Keratinocyte (primary cell): ENCODE results near the gene TBC1D3B. TPM values are rescaled to one million over a fixed set of nuclear protein-coding genes. Genes with fewer than 3 reads are reported as not detected.
"Not testable (repeated sequence)": the region's sequence is repeated elsewhere in the genome, so short reads cannot be mapped to it uniquely, and the experiment has no call there.

ENCODE experiments used
- DNase-seq: peaks from one replicate; pipeline ENCODE4 v3.0.0-alpha.2; 2011; ENCODE audit warnings: low read depth, missing footprints, low spot score
- FAIRE-seq: peaks from 2 replicates; lab custom pipeline; 2011; peaks lifted over from hg19 to GRCh38; lab: Jason Lieb, UNC
- H2AFZ ChIP-seq: 2 replicates; pipeline ENCODE4 v1.6.0; 2012; ENCODE audit warnings: low read length, control low read depth, inconsistent platforms; ENCODE audit not compliant: control insufficient read depth
- H3K27ac ChIP-seq: 2 replicates; pipeline ENCODE4 v1.5.1; 2011; ENCODE audit warnings: low read length; ENCODE audit not compliant: control insufficient read depth, insufficient read depth
- H3K27me3 ChIP-seq: 3 replicates; pipeline ENCODE4 v1.6.0; 2011; ENCODE audit warnings: low read length; ENCODE audit not compliant: control insufficient read depth, insufficient read depth; ENCODE audit errors: extremely low read depth
- H3K36me3 ChIP-seq, 2 experiments: 2 replicates in 1 of 2; 3 replicates in 1 of 2; pipeline ENCODE4 v1.5.1; 2011; ENCODE audit warnings: low read length in 2 of 2, mild to moderate bottlenecking in 1 of 2; ENCODE audit not compliant: control insufficient read depth in 2 of 2, insufficient read depth in 2 of 2; ENCODE audit errors: extremely low read depth in 1 of 2
- H3K4me1 ChIP-seq: 3 replicates; pipeline ENCODE4 v1.5.1; 2011; ENCODE audit warnings: low read length; ENCODE audit not compliant: control insufficient read depth, insufficient read depth; ENCODE audit errors: extremely low read depth
- H3K4me2 ChIP-seq: 3 replicates; pipeline ENCODE4 v1.6.0; 2011; ENCODE audit warnings: low read depth, low read length; ENCODE audit not compliant: control insufficient read depth, insufficient read depth; ENCODE audit errors: extremely low read depth
- H3K4me3 ChIP-seq, 3 experiments: fragments of 200-600 bp in 1 of 3; sonication (generic) in 1 of 3; 2 replicates in 2 of 3; 3 replicates in 1 of 3; pipeline ENCODE4 v1.5.1; 2011 to 2016; ENCODE audit warnings: low read length in 3 of 3, mild to moderate bottlenecking in 3 of 3, control low read depth in 2 of 3, inconsistent platforms in 1 of 3, low read depth in 1 of 3, mixed read lengths in 1 of 3, mixed run types in 1 of 3, moderate library complexity in 1 of 3; ENCODE audit not compliant: control insufficient read depth in 2 of 3, insufficient read depth in 2 of 3; ENCODE audit errors: extremely low read depth in 1 of 3
- H3K79me2 ChIP-seq: 2 replicates; pipeline ENCODE4 v1.6.0; 2012; ENCODE audit warnings: low read length; ENCODE audit not compliant: control insufficient read depth, insufficient read depth
- H3K9ac ChIP-seq: 3 replicates; pipeline ENCODE4 v1.6.0; 2011; ENCODE audit warnings: low read length; ENCODE audit not compliant: control insufficient read depth, insufficient read depth; ENCODE audit errors: extremely low read depth
- H3K9me1 ChIP-seq: 3 replicates; pipeline ENCODE4 v1.6.0; 2011; ENCODE audit warnings: low read length; ENCODE audit not compliant: control insufficient read depth, insufficient read depth; ENCODE audit errors: extremely low read depth
- H3K9me3 ChIP-seq: 2 replicates; pipeline ENCODE4 v1.5.1; 2012; ENCODE audit warnings: low read depth, low read length; ENCODE audit not compliant: control insufficient read depth
- H4K20me1 ChIP-seq: 3 replicates; pipeline ENCODE4 v1.6.0; 2011; ENCODE audit warnings: low read length; ENCODE audit not compliant: control insufficient read depth, insufficient read depth; ENCODE audit errors: extremely low read depth
- dilution Hi-C: fragments of 300-500 bp; cut with MboI; formaldehyde crosslinking; loops from one replicate; pipeline ENCODE4 v1.7.0; 2020; ENCODE audit warnings: low sequenced_read_pairs; ENCODE audit not compliant: extremely low pct_ligation_motif_present
- polyA minus RNA-seq, 3 experiments: library from RNA; depleted of rRNA, polyadenylated mRNA; stranded (reverse); fragments of >200 nt; gene quantifications; 1 replicate in 1 of 3; 2 replicates in 1 of 3; 3 replicates in 1 of 3; pipeline ENCODE4 v1.2.3, GENCODE V29; 2011
- polyA plus RNA-seq, 5 experiments: library from polyadenylated mRNA; depleted of rRNA in 3 of 5; stranded (reverse) in 3 of 5; stranded (forward) in 1 of 5; unstranded in 1 of 5; fragments of >200 nt; gene quantifications; 1 replicate in 1 of 5; 2 replicates in 3 of 5; 3 replicates in 1 of 5; pipeline versions ENCODE4 v1.2.1 to v1.2.3, GENCODE V29; 2011 to 2012; ENCODE audit warnings: missing spikeins in 2 of 5, low read depth in 1 of 5, low replicate concordance in 1 of 5

TBC1D3B gene
- 0.71 to 2.0 TPM (median 0.71 TPM) in 3 replicates for polyA plus RNA-seq
- 3.1 TPM for polyA plus RNA-seq (2011; ENCODE audit: low read depth)
- polyA plus RNA-seq (2011; cell fraction: cytosol; rRNA removed) = 0.42 TPM in 1 of 2 replicates, not detected in the other
- 6.3 and 7.0 TPM in 2 replicates for polyA plus RNA-seq (2011; cell fraction: nucleus; rRNA removed)
- polyA plus RNA-seq (2012; ENCODE audit: low replicate concordance) = 1.2 and 2.2 TPM in 2 replicates
- polyA minus RNA-seq = 1.2 TPM in 1 of 3 replicates, not detected in the others
- not detected for polyA minus RNA-seq (2011; cell fraction: cytosol; rRNA and poly(A)+ RNA removed)
- polyA minus RNA-seq (2011; cell fraction: nucleus; rRNA and poly(A)+ RNA removed) = 3.1 TPM in 1 of 2 replicates, not detected in the other

- FAIRE-seq, H3K79me2 ChIP-seq, H4K20me1 ChIP-seq, dilution Hi-C loops, H3K4me1 ChIP-seq, H3K36me3 ChIP-seq, H3K9me1 ChIP-seq, H3K27me3 ChIP-seq, H3K4me2 ChIP-seq, H3K9ac ChIP-seq, H3K4me3 ChIP-seq, DNase-seq, H2AFZ ChIP-seq, H3K9me3 ChIP-seq, H3K27ac ChIP-seq: not testable (repeated sequence)
These were observed at the start of gene TBC1D3B for GRCh38 chr17:36176536-36176935. TBC1D3B (minus strand) TSS chr17:36176636; CDS start chr17:36175050, 1,586 bp downstream.

- H3K4me3 ChIP-seq, H2AFZ ChIP-seq, H3K9me1 ChIP-seq, dilution Hi-C loops, H3K9me3 ChIP-seq, H3K27ac ChIP-seq, H3K27me3 ChIP-seq, H3K4me1 ChIP-seq, DNase-seq, H3K9ac ChIP-seq, H3K36me3 ChIP-seq, H3K79me2 ChIP-seq, FAIRE-seq, H4K20me1 ChIP-seq, H3K4me2 ChIP-seq: not testable (repeated sequence)
These were observed 46.5 kb upstream of the TBC1D3B start for GRCh38 chr17:36222967-36223366.

GRCh38 chr17:36221581-36222100 lies 45.2 kb upstream of the TBC1D3B start:
- FAIRE-seq, H3K9me3 ChIP-seq, H3K27ac ChIP-seq, H3K27me3 ChIP-seq, H3K4me2 ChIP-seq, H3K79me2 ChIP-seq, H3K36me3 ChIP-seq, H3K4me1 ChIP-seq, H3K4me3 ChIP-seq, H3K9ac ChIP-seq, DNase-seq, H4K20me1 ChIP-seq, H3K9me1 ChIP-seq, dilution Hi-C loops, H2AFZ ChIP-seq: not testable (repeated sequence)

GRCh38 chr17:36220737-36221580 lies 44.5 kb upstream of the TBC1D3B start:
- H3K4me2 ChIP-seq, FAIRE-seq, H3K27ac ChIP-seq, H3K4me1 ChIP-seq, H2AFZ ChIP-seq, H3K9me1 ChIP-seq, H3K79me2 ChIP-seq, H3K36me3 ChIP-seq, H3K9ac ChIP-seq, DNase-seq, H4K20me1 ChIP-seq, H3K4me3 ChIP-seq, dilution Hi-C loops, H3K9me3 ChIP-seq, H3K27me3 ChIP-seq: not testable (repeated sequence)
